PC-3 (cell line): ENCODE results near the gene ZNF138. TPM values are rescaled to one million over a fixed set of nuclear protein-coding genes. Genes with fewer than 3 reads are reported as not detected.

Experiments
- ATAC-seq: fragments of 200-7000 bp; cut with Tn5 transposase; 2 replicates; pipeline ENCODE4 v1.9.1; 2020; ENCODE audit warnings: mild to moderate bottlenecking, moderate library complexity
- BruUV-seq: library from RNA; stranded (reverse); fragments of 400-500 nt; replicated peaks from 2 replicates; lab custom pipeline; 2021; lab: Mats Ljungman, UMichigan
- CTCF ChIA-PET: fragments of 300-600 bp; sonication (Branson Sonifier 250); formaldehyde crosslinking; loops from one replicate; lab custom pipeline; 2022; ENCODE audit warnings: antibody characterized with exemption; lab: Charles Lee
- POLR2A ChIA-PET: fragments of 300-600 bp; sonication (Branson Sonifier 250); formaldehyde crosslinking; loops from one replicate; lab custom pipeline; 2022; ENCODE audit warnings: antibody characterized with exemption; ENCODE audit not compliant: unreplicated experiment; lab: Charles Lee
- DNase-seq: peaks from one replicate; pipeline ENCODE4 v3.0.0-alpha.2; 2015
- H2AFZ ChIP-seq: fragments of 300-600 bp; sonication (generic); 2 replicates; pipeline ENCODE4 v1.6.0; 2016; ENCODE audit warnings: antibody characterized with exemption, low read length
- H3F3A ChIP-seq: fragments of 300-600 bp; sonication (generic); one replicate; pipeline ENCODE4 v1.6.0; 2017; ENCODE audit warnings: antibody characterized with exemption, low read length, control low read depth, mild to moderate bottlenecking; ENCODE audit not compliant: unreplicated experiment
- H3K27ac ChIP-seq: fragments of 300-600 bp; sonication (generic); 2 replicates; pipeline ENCODE4 v1.5.1; 2016; ENCODE audit warnings: mild to moderate bottlenecking, low read length
- H3K27me3 ChIP-seq: fragments of 300-600 bp; sonication (generic); 2 replicates; pipeline ENCODE4 v1.6.1; 2016; ENCODE audit warnings: low read length, mixed read lengths
- H3K36me3 ChIP-seq: fragments of 300-600 bp; sonication (generic); 2 replicates; pipeline ENCODE4 v1.6.1; 2016; ENCODE audit warnings: low read depth, mixed run types, low read length, mixed read lengths
- H3K4me1 ChIP-seq: fragments of 300-600 bp; sonication (generic); 2 replicates; pipeline ENCODE4 v1.5.1; 2016; ENCODE audit warnings: low read length; ENCODE audit not compliant: insufficient read depth
- H3K4me2 ChIP-seq: fragments of 300-600 bp; sonication (generic); 2 replicates; pipeline ENCODE4 v1.6.0; 2016; ENCODE audit warnings: low read length
- H3K4me3 ChIP-seq: fragments of 300-600 bp; sonication (generic); 2 replicates; pipeline ENCODE4 v1.5.1; 2016; ENCODE audit warnings: mild to moderate bottlenecking, low read length, mixed read lengths
- H3K79me2 ChIP-seq: fragments of 300-600 bp; sonication (generic); 2 replicates; pipeline ENCODE4 v1.6.1; 2017; ENCODE audit warnings: low read length, mixed read lengths
- H3K9ac ChIP-seq: fragments of 300-600 bp; sonication (generic); 2 replicates; pipeline ENCODE4 v1.6.0; 2016; ENCODE audit warnings: mild to moderate bottlenecking, low read length
- H3K9me2 ChIP-seq: fragments of 300-600 bp; sonication (generic); replicated peaks from 2 replicates; pipeline ENCODE4 v1.6.1; 2016; ENCODE audit warnings: mixed run types, low read length, mixed read lengths
- H3K9me3 ChIP-seq: fragments of 300-600 bp; sonication (generic); 2 replicates; pipeline ENCODE4 v1.6.1; 2016; ENCODE audit warnings: low read length, mixed read lengths
- H4K20me1 ChIP-seq: fragments of 300-600 bp; sonication (generic); 2 replicates; pipeline ENCODE4 v1.6.1; 2016; ENCODE audit warnings: low read length, mixed read lengths
- CTCF ChIP-seq: fragments of 300-600 bp; sonication (generic); conservative IDR thresholded peaks from 2 replicates; pipeline ENCODE4 v1.5.1; 2017; ENCODE audit warnings: antibody characterized with exemption, low read depth, mild to moderate bottlenecking, low read length
- EZH2 ChIP-seq: fragments of 300-600 bp; sonication (generic); IDR thresholded peaks from one replicate; pipeline ENCODE4 v1.6.1; 2017; ENCODE audit warnings: antibody characterized with exemption, mild to moderate bottlenecking, low read length; ENCODE audit not compliant: unreplicated experiment
- EZH2phosphoT487 ChIP-seq: fragments of 300-600 bp; sonication (generic); IDR thresholded peaks from 2 replicates; pipeline ENCODE4 v1.6.1; 2018; ENCODE audit warnings: mild to moderate bottlenecking, antibody characterized with exemption, low read length, borderline replicate concordance
- intact Hi-C: fragments of 100-400 bp; cut with micrococcal nuclease; formaldehyde crosslinking; loops from 2 replicates; pipeline ENCODE4 v1.9.0; 2023
- total RNA-seq: library from RNA; depleted of rRNA; stranded (reverse); fragments of >200 nt; gene quantifications from 2 replicates; pipeline ENCODE4 v1.2.3, GENCODE V29; 2014; rRNA removed

The ZNF138 gene
- total RNA-seq, 1 experiment from 2014 or later = 10.9 TPM

GRCh38 chr7:64881461-64882287, 87.4 kb downstream of the ZNF138 start:
- POLR2A ChIA-PET = no interaction called here
- TF ChIP-seq EZH2 = no peak
- TF ChIP-seq CTCF = no peak
- TF ChIP-seq EZH2phosphoT487 = no peak
- no peak overlapping the region for H3K9ac ChIP-seq

GRCh38 chr7:64882341-64883112, 88.3 kb downstream of the ZNF138 start:
- ChIA-PET CTCF (no interaction called here), POLR2A (no interaction called here)
- H2AFZ ChIP-seq = no peak overlapping the region
- DNase-seq (no peak), ATAC-seq (no peak)
- no peaks in the 10 kb centered on the region for H3K27me3 ChIP-seq
- no peaks in the 10 kb centered on the region for H3K4me1 ChIP-seq
- BruUV-seq = no TSS peak
- no peak overlapping the region for H3K27ac ChIP-seq
- no peaks in the 10 kb centered on the region for H3K9me2 ChIP-seq
- no peak overlapping the region for H3K4me2 ChIP-seq
- intact Hi-C loops = no loop called here
- H3K79me2 ChIP-seq = no peaks in the 10 kb centered on the region
- peaks cover 5% of the 10 kb centered on the region; the same call in 1 of the 2 replicates for H3K9me3 ChIP-seq
- TF ChIP-seq EZH2phosphoT487 (no peak), CTCF (no peak), EZH2 (no peak)
- no peak overlapping the region for H3K9ac ChIP-seq
- H4K20me1 ChIP-seq = no peaks in the 10 kb centered on the region
- no peaks in the 10 kb centered on the region for H3F3A ChIP-seq
- no peak overlapping the region for H3K4me3 ChIP-seq
- no peaks in the 10 kb centered on the region for H3K36me3 ChIP-seq

More at GRCh38 chr7:64881461-64882287, 87.4 kb downstream of the ZNF138 start:
- H3K27me3 ChIP-seq = no peaks in the 10 kb centered on the region
- no TSS peak for BruUV-seq
- intact Hi-C loops = no loop called here
- H3K4me3 ChIP-seq = no peak overlapping the region
- no peak overlapping the region for H3K4me2 ChIP-seq
- CTCF ChIA-PET = no interaction called here
- H3K79me2 ChIP-seq = no peaks in the 10 kb centered on the region
- no peaks in the 10 kb centered on the region for H3K4me1 ChIP-seq
- H3K36me3 ChIP-seq = no peaks in the 10 kb centered on the region
- no peak for ATAC-seq
- H2AFZ ChIP-seq = no peak overlapping the region
- H3K27ac ChIP-seq = no peak overlapping the region
- peaks cover 5% of the 10 kb centered on the region; the same call in 1 of the 2 replicates for H3K9me3 ChIP-seq
- no peaks in the 10 kb centered on the region for H4K20me1 ChIP-seq
- no peak for DNase-seq
- H3K9me2 ChIP-seq = no peaks in the 10 kb centered on the region
- no peaks in the 10 kb centered on the region for H3F3A ChIP-seq

Other genes starting within 250 kb of the ZNF138 start
- 4.3 and 8.8 TPM in 2 replicates for gene ZNF680, start 231.4 kb upstream of the ZNF138 start, total RNA-seq
- 4.3 and 4.8 TPM in 2 replicates for gene ZNF107, start 128.3 kb upstream of the ZNF138 start, total RNA-seq
- 5.7 and 7.6 TPM in 2 replicates for gene ZNF273, start 108.8 kb downstream of the ZNF138 start, total RNA-seq
- 1.9 and 2.1 TPM in 2 replicates for gene ZNF117, start 196.6 kb downstream of the ZNF138 start, total RNA-seq
- 4.7 and 8.6 TPM in 2 replicates for gene ERV3-1, start 212.3 kb downstream of the ZNF138 start, total RNA-seq